Measurements from ENCODE around the gene ABHD3. TPM values are rescaled to one million over a fixed set of nuclear protein-coding genes. Genes with fewer than 3 reads are reported as not detected.
"Not testable (repeated sequence)": the region's sequence is repeated elsewhere in the genome, so short reads cannot be mapped to it uniquely, and the experiment has no call there.

Gene ABHD3
- polyA plus RNA-seq, 4 donors = 27.4 to 104 (median 40.8) TPM

DNA sequence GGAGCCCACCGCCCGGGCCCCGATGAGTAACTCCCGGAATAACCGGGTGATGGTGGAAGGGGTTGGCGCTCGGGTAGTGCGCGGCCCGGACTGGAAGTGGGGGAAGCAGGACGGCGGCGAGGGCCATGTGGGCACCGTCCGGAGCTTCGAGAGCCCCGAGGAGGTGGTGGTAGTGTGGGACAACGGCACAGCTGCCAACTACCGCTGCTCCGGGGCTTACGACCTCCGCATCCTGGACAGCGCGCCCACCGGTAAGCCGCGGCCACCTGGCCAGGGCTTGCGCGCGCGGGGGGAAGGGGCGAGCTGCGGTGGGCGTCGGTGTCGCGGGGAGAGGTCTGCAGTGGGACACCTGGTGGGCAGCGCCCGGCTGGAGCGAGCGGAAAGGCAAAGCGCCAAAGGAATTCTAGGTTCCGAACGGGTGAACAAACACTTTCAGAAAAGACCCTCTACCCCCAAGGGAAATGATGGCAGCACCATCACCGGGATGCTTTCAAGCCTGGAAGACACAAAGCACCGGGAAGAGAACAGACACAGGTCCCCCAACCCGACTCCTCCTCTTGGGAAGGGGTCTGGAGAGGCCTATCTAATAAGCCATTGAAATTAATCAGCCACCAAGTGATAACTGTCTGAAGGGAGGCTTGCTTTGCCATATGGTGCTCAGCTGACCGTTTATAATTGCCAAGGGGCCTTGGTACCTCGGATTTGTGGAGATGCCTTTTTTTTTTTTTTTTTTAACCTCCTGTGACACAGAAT is 37.2 kb upstream of the ABHD3 start:
- H3K4me1 ChIP-seq (ENCODE audit: control insufficient read depth in 3 of 3, insufficient read depth in 2 of 3, low read depth in 1 of 3, low read length in 2 of 3) = peaks cover 0 to 8% (median 2%) of the 10 kb centered on the region in 3 donors
- peaks cover 0 to 2% (median 0%) of the 10 kb centered on the region in 3 donors for H3K36me3 ChIP-seq (ENCODE audit: control insufficient read depth in 3 of 3, insufficient read depth in 2 of 3, low read depth in 1 of 3, low read length in 3 of 3)
- H3K27me3 ChIP-seq (ENCODE audit: control insufficient read depth in 3 of 3, insufficient read depth in 3 of 3, low read length in 3 of 3) = no peaks in the 10 kb centered on the region
- no peak for FAIRE-seq
- DNase-seq = peak; percentile 14 to 55
- peak overlapping the region; percentile 87 to 98 (median 93) for H3K4me3 ChIP-seq (ENCODE audit: low read depth in 1 of 3, low read length in 3 of 3)
- H3K9me3 ChIP-seq (ENCODE audit: control insufficient read depth in 2 of 2, insufficient read depth in 1 of 2, low read depth in 1 of 2, low read length in 1 of 2) = no peaks in the 10 kb centered on the region
- WGBS, 3 donors = 1 to 2% (median 1%) methylated on average over 28 to 49 of the region's 49 CpGs
- H3K27ac ChIP-seq (ENCODE audit: low read depth in 1 of 3, low read length in 2 of 3) = peak overlapping the region; percentile 89 to 100 (median 99)

DNA sequence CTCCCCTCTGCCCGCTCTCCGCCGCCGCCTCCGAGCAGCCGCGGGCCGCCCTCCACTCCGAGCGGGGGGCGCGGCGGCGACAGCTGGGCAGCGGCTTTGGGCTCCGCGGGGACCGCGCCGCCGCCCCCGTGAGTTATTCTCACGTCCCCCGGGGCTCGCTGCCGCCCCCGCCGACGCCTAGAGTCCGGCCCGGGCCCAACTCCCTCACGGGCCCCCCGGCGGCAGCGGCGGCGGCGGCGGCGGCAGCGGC is 36.7 kb upstream of the ABHD3 start:
- Histone ChIP-seq H3K9me3 (ENCODE audit: control insufficient read depth in 2 of 2, insufficient read depth in 1 of 2, low read depth in 1 of 2, low read length in 1 of 2) (no peaks in the 10 kb centered on the region), H3K36me3 (ENCODE audit: control insufficient read depth in 3 of 3, insufficient read depth in 2 of 3, low read depth in 1 of 3, low read length in 3 of 3) (peaks cover 0 to 2% (median 0%) of the 10 kb centered on the region in 3 donors), H3K27me3 (ENCODE audit: control insufficient read depth in 3 of 3, insufficient read depth in 3 of 3, low read length in 3 of 3) (no peaks in the 10 kb centered on the region), H3K27ac (ENCODE audit: low read depth in 1 of 3, low read length in 2 of 3) (peak overlapping the region; percentile 89 to 100 (median 99)), H3K4me3 (ENCODE audit: low read depth in 1 of 3, low read length in 3 of 3) (peak overlapping the region; percentile 87 to 98 (median 93)), H3K4me1 (ENCODE audit: control insufficient read depth in 3 of 3, insufficient read depth in 2 of 3, low read depth in 1 of 3, low read length in 2 of 3) (peaks cover 0 to 8% (median 2%) of the 10 kb centered on the region in 3 donors)
- WGBS, 3 donors = 0 to 1% (median 1%) methylated on average over 9 to 41 of the region's 41 CpGs
- DNase-seq (peak in 1 of 2 donors; percentile 17), FAIRE-seq (no peak)

DNA sequence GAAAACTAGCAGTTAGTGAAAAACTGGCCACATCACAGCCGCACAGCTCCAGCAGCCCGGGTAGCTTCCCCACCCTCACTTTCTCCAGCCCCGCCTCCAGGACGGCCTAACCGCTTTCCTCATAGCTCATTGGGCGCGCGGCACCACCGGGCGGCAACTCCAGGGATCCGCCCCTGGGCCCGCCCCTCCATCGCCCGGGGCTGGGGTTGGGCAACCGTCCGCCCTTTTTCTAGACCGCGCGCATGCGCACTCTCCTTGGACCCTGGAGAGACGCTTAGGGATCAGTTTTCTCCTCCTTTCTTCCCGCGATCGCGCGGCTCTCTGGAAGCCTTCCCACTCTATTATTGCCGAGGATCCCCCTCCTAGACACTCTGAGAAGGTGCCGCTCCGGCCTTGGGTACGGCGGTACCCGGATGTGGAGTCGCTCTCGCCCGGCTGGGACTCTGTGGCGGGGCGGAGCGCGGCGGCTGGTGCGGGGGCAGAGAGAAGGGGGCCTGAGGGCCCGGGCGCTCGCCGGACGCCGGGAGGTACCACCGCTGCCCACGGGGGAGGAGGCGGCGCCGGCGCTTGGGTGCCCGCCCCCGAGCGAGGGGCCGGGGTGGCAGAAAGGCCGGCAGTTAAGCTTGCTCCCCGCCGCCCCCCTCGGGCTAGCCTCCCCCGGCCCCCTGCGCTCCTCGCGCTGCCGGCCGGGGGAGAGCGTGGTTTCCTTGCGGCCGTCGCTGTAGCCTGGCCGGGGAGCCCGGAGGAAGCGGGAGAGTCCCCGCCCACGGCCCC is 36.2 kb upstream of the ABHD3 start, which contains the start of gene MIB1:
MIB1 (plus strand) TSS at position 255 of the 774 bp plus-strand sequence. CDS start 792 bp downstream, outside the sequence.
- peak; percentile 71 for FAIRE-seq
- H3K36me3 ChIP-seq (ENCODE audit: control insufficient read depth in 3 of 3, insufficient read depth in 2 of 3, low read depth in 1 of 3, low read length in 3 of 3) = peaks cover 0 to 2% (median 0%) of the 10 kb centered on the region in 3 donors
- peaks cover 0 to 11% (median 2%) of the 10 kb centered on the region in 3 donors for H3K4me1 ChIP-seq (ENCODE audit: control insufficient read depth in 3 of 3, insufficient read depth in 2 of 3, low read depth in 1 of 3, low read length in 2 of 3)
- peak; percentile 98 to 100 for DNase-seq
- H3K27me3 ChIP-seq (ENCODE audit: control insufficient read depth in 3 of 3, insufficient read depth in 3 of 3, low read length in 3 of 3) = no peaks in the 10 kb centered on the region
- H3K4me3 ChIP-seq (ENCODE audit: low read depth in 1 of 3, low read length in 3 of 3) = peak within 1 kb of the TSS; percentile 87 to 98 (median 93)
- no peaks in the 10 kb centered on the region for H3K9me3 ChIP-seq (ENCODE audit: control insufficient read depth in 2 of 2, insufficient read depth in 1 of 2, low read depth in 1 of 2, low read length in 1 of 2)
- H3K27ac ChIP-seq (ENCODE audit: low read depth in 1 of 3, low read length in 2 of 3) = peak within 1 kb of the TSS; percentile 89 to 100 (median 99)
- 0 to 2% (median 1%) methylated on average over 52 to 76 of the region's 76 CpGs for WGBS, 3 donors

DNA sequence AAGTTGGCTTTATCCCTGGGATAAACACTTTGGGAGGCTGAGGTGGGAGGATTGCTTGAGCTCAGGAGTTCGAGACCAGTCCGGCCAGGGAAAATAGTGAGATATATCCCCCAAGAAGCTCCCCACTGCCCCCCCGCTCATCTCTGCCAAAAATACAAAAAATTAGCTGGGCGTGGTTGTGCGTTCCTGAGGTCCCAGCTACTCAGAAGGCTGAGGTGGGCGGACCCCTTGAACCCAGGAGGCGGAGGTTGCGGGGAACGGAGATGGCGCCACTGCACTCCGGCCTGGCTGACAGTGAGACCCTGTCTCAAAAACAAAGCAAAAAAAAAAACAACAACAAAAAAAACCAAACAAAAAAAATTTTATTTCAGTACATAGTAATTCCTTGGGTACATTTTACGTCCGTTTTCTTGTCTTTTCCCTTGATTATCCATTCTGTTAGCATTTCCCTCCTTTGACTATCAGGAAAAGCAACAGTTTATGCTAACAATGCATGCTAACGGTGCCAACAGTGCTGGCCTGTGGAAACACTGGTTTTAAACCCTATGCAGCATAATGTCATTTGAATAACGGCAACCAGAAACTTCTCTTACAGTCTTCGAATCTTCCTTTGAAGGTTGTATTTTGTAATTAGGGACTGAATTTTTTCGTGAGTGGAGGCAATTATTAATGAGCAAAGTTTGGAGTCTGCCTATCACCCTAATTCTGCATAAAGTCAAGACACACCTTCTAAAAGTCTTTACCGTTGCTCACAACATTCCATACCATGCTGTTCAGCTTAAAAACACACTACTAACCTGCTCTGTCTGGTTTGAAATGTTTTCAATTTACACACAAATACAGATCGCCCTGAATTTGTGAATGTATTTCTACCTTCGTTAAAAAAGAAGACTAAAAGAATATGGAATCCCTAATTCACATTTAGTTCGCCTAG is 35.3 kb upstream of the ABHD3 start:
- FAIRE-seq (no peak), DNase-seq (no peak)
- Histone ChIP-seq H3K4me3 (ENCODE audit: low read depth in 1 of 3, low read length in 3 of 3) (peak overlapping the region in 1 of 3 donors; percentile 93), H3K4me1 (ENCODE audit: control insufficient read depth in 3 of 3, insufficient read depth in 2 of 3, low read depth in 1 of 3, low read length in 2 of 3) (peaks cover 0 to 18% (median 2%) of the 10 kb centered on the region in 3 donors), H3K27me3 (ENCODE audit: control insufficient read depth in 3 of 3, insufficient read depth in 3 of 3, low read length in 3 of 3) (no peaks in the 10 kb centered on the region), H3K36me3 (ENCODE audit: control insufficient read depth in 3 of 3, insufficient read depth in 2 of 3, low read depth in 1 of 3, low read length in 3 of 3) (no peaks in the 10 kb centered on the region), H3K9me3 (ENCODE audit: control insufficient read depth in 2 of 2, insufficient read depth in 1 of 2, low read depth in 1 of 2, low read length in 1 of 2) (peaks cover 0 to 3% of the 10 kb centered on the region in 2 donors), H3K27ac (ENCODE audit: low read depth in 1 of 3, low read length in 2 of 3) (peak overlapping the region in 1 of 3 donors; percentile 100)
- 46 to 55% (median 47%) methylated on average over 21 of the region's 21 CpGs for WGBS, 3 donors

DNA sequence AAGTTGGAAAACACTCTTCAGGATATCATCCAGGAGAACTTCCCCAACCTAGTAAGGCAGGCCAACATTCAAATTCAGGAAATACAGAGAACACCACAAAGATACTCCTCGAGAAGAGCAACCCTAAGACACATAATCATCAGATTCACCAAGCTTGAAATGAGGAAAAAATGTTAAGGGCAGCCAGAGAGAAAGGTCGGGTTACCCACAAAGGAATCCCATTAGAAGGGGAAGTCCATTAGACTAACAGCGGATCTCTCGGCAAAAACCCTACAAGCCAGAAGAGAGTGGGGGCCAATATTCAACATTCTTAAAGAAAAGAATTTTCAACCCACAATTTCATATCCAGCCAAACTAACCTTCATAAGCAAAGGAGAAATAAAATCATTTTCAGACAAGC is 32.4 kb upstream of the ABHD3 start:
- WGBS, 3 donors = 96 to 97% (median 96%) methylated on average over 4 of the region's 4 CpGs
- not testable (repeated sequence) for FAIRE-seq

DNA sequence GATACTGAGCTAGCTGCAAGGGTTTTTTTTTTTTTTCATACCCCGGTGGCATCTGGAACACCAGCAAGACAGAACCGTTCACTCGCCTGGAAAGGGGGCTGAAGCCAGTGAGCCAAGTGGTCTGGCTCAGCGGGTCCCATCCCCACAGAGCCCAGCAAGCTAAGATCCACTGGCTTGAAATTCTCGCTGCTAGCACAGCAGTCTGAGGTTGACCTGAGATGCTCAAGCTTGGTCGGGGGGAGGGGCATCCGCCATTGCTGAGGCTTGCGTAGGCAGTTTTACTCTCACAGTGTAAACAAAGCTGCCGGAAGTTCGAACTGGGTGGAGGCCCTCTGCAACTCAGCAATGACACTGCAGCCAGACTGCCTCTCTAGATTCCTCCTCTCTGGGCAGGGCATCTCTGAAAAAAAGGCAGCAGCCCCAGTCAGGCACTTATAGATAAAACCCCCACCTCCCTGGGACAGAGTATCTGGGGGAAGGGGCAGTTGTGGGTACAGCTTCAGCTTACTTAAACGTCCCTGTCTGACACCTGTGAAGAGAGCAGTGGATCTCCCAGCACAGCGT is 31.0 kb upstream of the ABHD3 start:
- H3K27me3 ChIP-seq (ENCODE audit: control insufficient read depth in 3 of 3, insufficient read depth in 3 of 3, low read length in 3 of 3) = no peaks in the 10 kb centered on the region
- H3K4me3 ChIP-seq (ENCODE audit: low read depth in 1 of 3, low read length in 3 of 3) = no peak overlapping the region
- no peaks in the 10 kb centered on the region for H3K36me3 ChIP-seq (ENCODE audit: control insufficient read depth in 3 of 3, insufficient read depth in 2 of 3, low read depth in 1 of 3, low read length in 3 of 3)
- DNase-seq = peak; percentile 69 to 91
- H3K27ac ChIP-seq (ENCODE audit: low read depth in 1 of 3, low read length in 2 of 3) = peak overlapping the region in 2 of 3 donors; percentile 60 to 78
- 43 to 57% (median 50%) methylated on average over 12 of the region's 12 CpGs for WGBS, 3 donors
- H3K9me3 ChIP-seq (ENCODE audit: control insufficient read depth in 2 of 2, insufficient read depth in 1 of 2, low read depth in 1 of 2, low read length in 1 of 2) = peaks cover 0 to 3% of the 10 kb centered on the region in 2 donors
- H3K4me1 ChIP-seq (ENCODE audit: control insufficient read depth in 3 of 3, insufficient read depth in 2 of 3, low read depth in 1 of 3, low read length in 2 of 3) = peaks cover 0 to 15% (median 0%) of the 10 kb centered on the region in 3 donors
- FAIRE-seq = no peak

More for the DNA sequence above, 32.4 kb upstream of the ABHD3 start:
- not testable (repeated sequence) for H3K27me3 ChIP-seq (ENCODE audit: control insufficient read depth in 3 of 3, insufficient read depth in 3 of 3, low read length in 3 of 3); H3K4me3 ChIP-seq (ENCODE audit: low read depth in 1 of 3, low read length in 3 of 3); H3K27ac ChIP-seq (ENCODE audit: low read depth in 1 of 3, low read length in 2 of 3); DNase-seq; H3K9me3 ChIP-seq (ENCODE audit: control insufficient read depth in 2 of 2, insufficient read depth in 1 of 2, low read depth in 1 of 2, low read length in 1 of 2); H3K36me3 ChIP-seq (ENCODE audit: control insufficient read depth in 3 of 3, insufficient read depth in 2 of 3, low read depth in 1 of 3, low read length in 3 of 3)
- H3K4me1 ChIP-seq (ENCODE audit: control insufficient read depth in 3 of 3, insufficient read depth in 2 of 3, low read depth in 1 of 3, low read length in 2 of 3) = peaks cover 0 to 15% (median 0%) of the 10 kb centered on the region in 3 donors

DNA sequence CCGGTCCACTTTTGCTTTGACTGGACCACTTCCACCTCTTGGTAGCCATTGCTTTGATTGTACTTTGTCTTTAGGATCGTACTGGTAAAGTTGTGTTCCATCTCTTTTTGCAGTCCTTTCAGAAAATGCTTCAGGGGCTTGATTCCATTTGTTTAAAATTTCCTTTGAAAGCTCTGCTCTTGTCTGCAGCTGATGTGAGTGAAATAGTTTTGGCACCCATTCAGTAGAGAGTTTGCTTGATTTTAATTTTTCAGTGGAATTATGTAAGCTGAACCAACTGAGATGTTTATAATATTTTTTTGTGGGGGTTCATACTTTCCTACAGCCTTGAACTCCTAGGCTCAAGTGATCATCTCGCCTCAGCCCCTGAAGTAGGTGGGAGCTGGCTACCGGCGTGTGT is 28.4 kb upstream of the ABHD3 start:
- Histone ChIP-seq H3K27me3 (ENCODE audit: control insufficient read depth in 3 of 3, insufficient read depth in 3 of 3, low read length in 3 of 3) (no peaks in the 10 kb centered on the region), H3K36me3 (ENCODE audit: control insufficient read depth in 3 of 3, insufficient read depth in 2 of 3, low read depth in 1 of 3, low read length in 3 of 3) (no peaks in the 10 kb centered on the region), H3K4me3 (ENCODE audit: low read depth in 1 of 3, low read length in 3 of 3) (no peak overlapping the region), H3K27ac (ENCODE audit: low read depth in 1 of 3, low read length in 2 of 3) (no peak overlapping the region), H3K4me1 (ENCODE audit: control insufficient read depth in 3 of 3, insufficient read depth in 2 of 3, low read depth in 1 of 3, low read length in 2 of 3) (peaks cover 0 to 13% (median 0%) of the 10 kb centered on the region in 3 donors), H3K9me3 (ENCODE audit: control insufficient read depth in 2 of 2, insufficient read depth in 1 of 2, low read depth in 1 of 2, low read length in 1 of 2) (peaks cover 0 to 3% of the 10 kb centered on the region in 2 donors)
- 70 to 92% (median 89%) methylated on average over 5 of the region's 5 CpGs for WGBS, 3 donors
- FAIRE-seq = no peak
- DNase-seq = no peak

All from small intestine (tissue), 7 donors.